Stimulated activated CD8-positive, alpha-beta memory T cell treated with anti-CD3 and anti-CD28 coated beads, Interleukin-7, amount 100 ng/mL, for 24 hours (primary cell): ENCODE results near the gene MRLN.

Experiments
- DNase-seq: peaks from one replicate; pipeline ENCODE4 v3.0.0-alpha.2; 2020; ENCODE audit warnings: low read depth

Gene MRLN

GRCh38 chr10:59705931-59706330 lies 47.3 kb downstream of the MRLN start:
- DNase-seq = no peak

- DNase-seq = no peak
Observed at GRCh38 chr10:59704630-59705029, 48.6 kb downstream of the MRLN start.

- no peak for DNase-seq
Observed at GRCh38 chr10:59702347-59702746, 50.9 kb downstream of the MRLN start.

GRCh38 chr10:59700709-59701108 lies 52.5 kb downstream of the MRLN start:
- no peak for DNase-seq

- DNase-seq = no peak
Observed at GRCh38 chr10:59698326-59698725, 54.9 kb downstream of the MRLN start.

- DNase-seq = no peak
Observed at GRCh38 chr10:59695637-59696036, 57.6 kb downstream of the MRLN start.

- DNase-seq = no peak
Observed at GRCh38 chr10:59694936-59695335, 58.3 kb downstream of the MRLN start.

GRCh38 chr10:59692113-59692512 lies 61.1 kb downstream of the MRLN start:
- no peak for DNase-seq

GRCh38 chr10:59688921-59689351 lies 64.3 kb downstream of the MRLN start:
- DNase-seq = no peak

GRCh38 chr10:59687657-59688056 lies 65.6 kb downstream of the MRLN start:
- no peak for DNase-seq
